Astrocyte of the hippocampus (primary cell): ENCODE data around the gene ABCF2.

Experiments
- DNase-seq: peaks from one replicate; pipeline ENCODE4 v3.0.0; 2011; ENCODE audit warnings: low read depth, low spot score

Gene ABCF2

GRCh38 chr7:151242159-151243044 lies 15.4 kb upstream of the ABCF2 start:
- DNase-seq, result no peak

DNA sequence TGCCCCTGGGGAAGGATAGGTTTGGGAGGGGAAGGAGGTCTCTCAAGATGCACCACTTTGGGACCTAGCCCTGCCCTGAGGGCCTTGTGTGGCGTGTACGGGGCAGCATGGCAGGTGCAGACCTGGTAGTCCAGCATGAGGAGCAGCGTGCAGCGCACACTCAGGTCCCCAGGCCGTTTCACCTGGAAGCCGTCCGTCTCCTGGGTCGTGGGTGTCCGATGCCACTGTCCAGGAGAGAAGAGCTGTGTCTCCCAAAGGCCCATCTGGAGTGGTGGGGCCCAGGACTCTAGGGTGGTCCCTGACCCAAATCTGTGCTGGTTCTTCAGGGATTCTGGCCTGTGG lies 14.7 kb upstream of the ABCF2 start:
- no peak for DNase-seq

DNA sequence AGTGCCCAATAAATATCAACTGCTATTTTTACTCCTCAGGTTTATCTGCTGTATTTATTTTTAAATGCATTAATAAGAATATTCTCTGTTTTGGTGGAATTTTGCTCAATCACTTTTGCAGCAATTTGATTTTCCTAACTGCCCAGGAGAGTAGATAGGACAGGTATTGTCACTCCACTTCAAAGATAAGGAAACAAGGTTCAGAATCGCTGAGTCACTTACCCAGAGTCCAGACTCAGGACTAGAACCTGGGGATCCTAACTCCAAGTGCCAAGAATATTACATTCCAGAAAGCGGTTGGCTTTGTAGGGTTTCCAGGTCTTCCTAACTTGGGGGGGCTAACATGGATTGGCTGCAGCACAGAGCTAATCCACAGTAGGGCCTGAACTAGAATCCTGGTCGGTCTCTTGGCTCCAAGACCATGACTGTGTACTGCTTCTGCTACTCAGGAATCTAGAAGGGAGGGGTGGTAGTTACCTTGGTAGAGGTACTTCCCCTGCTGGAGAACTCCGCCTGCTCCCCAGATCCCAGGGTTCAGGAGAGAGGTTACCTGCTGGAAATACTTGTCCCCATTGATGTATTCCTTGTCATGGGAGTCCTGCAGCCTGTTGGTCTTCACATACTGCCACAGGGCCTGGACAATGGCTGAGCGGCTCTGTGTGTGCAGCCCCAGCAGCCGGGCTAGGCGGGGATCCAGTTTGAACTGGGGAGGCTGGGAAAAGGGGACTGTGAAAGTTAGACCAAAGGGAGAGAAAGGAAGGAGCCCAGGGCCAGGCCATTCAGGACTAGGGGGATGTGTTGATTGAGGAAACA lies 14.1 kb upstream of the ABCF2 start:
- DNase-seq, result no peak

- DNase-seq, result no peak
These were observed 13.5 kb upstream of the ABCF2 start for GRCh38 chr7:151240536-151240935.

- no peak for DNase-seq
These were observed 12.9 kb upstream of the ABCF2 start for GRCh38 chr7:151239837-151240459.

DNA sequence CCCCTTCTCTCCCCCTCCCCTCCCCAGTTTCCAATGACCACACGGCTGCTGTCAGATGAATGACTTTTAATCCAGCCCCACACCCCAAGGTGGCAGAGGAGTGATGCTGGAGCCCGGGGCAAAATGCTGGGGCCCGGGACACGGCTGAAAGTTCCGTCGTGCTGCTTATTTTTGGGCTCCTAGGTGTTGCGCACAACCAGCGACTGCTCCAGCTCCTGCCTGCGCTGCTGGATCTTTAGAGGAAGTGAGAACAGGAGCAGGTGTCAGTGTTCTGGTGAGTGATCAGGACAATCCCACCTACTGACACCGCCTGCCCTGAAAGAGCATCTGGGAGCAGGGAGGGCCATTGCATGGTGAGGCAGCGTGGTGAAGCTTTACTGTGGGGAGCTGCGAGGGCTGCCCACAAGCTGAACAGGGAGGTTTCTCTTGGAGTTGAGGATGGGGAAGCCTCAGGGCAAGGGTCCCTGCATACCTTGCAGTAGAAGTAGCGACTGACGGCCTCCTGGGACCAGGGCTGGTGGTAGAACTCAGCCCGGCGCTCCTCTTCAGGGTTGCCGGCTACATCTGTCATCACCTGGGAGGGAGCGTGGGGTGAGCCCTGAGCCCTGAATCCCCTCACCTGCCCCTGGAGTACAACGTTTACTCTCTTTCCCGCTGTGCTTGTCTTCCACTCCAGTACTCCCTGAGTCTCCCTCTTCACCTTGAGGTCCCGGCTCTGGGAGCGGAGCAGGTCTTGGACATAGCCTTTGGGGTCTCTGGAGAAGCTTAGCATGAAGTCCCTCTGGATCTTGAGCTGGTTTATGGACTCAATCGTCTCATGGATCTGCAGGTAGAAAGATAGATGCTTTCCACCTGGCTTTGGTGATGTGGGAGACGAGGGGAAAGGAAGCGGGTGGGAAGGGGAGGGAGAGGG lies 12.2 kb upstream of the ABCF2 start:
- no peak for DNase-seq

DNA sequence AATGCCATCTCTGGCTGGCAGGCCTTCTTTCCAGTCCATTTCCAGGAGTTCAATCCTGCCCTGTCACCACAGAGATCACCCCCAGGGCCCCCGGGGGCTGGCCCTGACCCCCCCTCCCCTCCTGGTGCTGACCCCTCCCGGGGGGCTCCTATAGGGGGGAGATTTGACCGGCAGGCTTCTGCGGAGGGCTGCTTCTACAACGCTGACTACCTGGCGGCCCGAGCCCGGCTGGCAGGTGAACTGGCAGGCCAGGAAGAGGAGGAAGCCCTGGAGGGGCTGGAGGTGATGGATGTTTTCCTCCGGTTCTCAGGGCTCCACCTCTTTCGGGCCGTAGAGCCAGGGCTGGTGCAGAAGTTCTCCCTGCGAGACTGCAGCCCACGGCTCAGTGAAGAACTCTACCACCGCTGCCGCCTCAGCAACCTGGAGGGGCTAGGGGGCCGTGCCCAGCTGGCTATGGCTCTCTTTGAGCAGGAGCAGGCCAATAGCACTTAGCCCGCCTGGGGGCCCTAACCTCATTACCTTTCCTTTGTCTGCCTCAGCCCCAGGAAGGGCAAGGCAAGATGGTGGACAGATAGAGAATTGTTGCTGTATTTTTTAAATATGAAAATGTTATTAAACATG lies 11.3 kb upstream of the ABCF2 start:
- no peak for DNase-seq

- DNase-seq, result no peak
These were observed 10.5 kb upstream of the ABCF2 start for GRCh38 chr7:151237244-151238189.

GRCh38 chr7:151236406-151236805 lies 9.4 kb upstream of the ABCF2 start:
- no peak for DNase-seq

- DNase-seq, result no peak
These were observed 8.2 kb upstream of the ABCF2 start for GRCh38 chr7:151235091-151235787.

DNA sequence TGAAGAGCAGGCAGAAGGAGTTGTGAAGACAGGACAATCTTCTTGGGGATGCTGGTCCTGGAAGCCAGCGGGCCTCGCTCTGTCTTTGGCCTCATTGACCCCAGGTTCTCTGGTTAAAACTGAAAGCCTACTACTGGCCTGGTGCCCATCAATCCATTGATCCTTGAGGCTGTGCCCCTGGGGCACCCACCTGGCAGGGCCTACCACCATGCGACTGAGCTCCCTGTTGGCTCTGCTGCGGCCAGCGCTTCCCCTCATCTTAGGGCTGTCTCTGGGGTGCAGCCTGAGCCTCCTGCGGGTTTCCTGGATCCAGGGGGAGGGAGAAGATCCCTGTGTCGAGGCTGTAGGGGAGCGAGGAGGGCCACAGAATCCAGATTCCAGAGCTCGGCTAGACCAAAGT lies 6.8 kb upstream of the ABCF2 start:
- no peak for DNase-seq

DNA sequence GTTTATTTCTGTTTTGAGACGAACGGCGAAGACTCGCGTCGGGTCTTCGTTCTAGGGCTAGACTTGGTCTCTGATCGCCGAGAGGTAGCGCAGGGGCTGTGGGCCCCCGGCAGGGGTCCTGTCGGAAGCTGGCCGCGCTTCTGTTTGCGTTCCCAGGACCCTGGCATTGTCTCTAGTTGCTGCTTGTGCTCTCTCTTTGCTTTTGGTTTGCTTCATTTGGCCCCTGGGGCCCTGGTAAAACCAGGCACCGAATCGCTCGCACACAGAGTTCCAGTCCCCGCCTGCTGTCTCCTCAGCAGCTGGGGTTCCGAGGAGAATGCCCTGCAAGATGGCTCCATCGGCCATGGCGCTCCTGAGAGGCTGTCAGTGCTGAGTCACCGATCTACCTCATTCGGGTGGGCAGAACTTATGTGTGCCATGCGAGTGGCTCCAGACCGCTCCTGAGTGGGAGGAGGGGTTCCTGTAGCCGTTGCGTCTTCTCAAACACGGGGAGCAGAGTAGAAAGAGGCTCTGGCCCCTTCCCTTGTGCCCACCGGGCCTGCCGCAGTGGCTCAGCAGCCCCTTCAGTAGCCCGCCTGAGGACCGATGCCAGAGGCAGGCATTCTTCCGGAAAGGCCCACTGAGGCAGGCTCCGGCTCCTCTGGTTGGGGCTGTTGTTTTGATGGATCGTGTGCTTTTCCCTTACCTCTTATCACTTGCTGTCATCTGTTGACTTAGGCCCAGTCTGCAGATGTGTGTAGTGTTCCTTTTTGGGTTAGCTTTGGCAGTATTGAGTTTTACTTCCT lies 6.1 kb upstream of the ABCF2 start:
- DNase-seq, result peak; percentile 88

DNA sequence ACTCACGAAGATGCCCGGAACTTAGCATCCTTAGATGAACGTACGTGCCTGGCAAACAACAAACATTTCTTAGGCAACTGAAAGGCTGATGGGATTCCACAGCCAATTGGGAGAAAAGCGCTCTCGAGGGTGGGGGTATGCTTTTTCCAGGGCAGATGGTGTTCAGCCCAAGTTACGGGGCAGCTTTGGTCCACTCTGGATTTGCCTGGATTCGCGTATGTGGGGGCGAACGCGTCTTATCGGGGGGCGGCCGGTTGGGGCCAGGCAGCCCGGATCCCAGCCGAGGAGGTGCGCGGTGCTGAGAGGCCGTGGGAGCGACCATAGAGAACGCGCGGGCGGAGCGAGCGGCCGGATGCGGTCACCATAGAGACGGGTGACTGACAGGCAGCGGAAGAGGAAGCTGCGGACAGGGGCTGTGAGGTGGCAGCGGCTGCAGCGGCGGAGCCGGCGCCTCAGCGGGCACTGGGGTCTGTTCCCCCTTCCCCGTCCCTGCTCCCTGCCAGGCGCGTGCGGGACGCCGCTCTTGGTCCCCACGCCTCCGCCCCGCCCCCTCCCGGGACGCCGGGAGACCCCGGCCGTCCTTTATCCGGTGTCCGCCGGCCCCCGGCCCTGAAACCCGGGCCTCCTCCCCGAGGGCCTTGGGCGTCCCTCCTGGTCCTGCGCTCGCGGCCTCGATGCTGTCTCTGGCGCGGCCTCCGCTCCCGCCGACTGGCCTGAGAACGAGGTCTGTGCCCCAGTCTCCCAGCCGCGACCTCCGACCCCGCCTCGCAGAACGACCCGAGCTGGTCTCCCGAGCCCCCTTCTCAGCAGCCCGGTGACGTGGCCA lies 5.3 kb upstream of the ABCF2 start, which contains the start of gene CHPF2:
TSS of gene CHPF2 (plus strand) at position 393 of the 826 bp plus-strand sequence. CDS start 1,529 bp downstream, outside the sequence.
- DNase-seq, result peak; percentile 95

DNA sequence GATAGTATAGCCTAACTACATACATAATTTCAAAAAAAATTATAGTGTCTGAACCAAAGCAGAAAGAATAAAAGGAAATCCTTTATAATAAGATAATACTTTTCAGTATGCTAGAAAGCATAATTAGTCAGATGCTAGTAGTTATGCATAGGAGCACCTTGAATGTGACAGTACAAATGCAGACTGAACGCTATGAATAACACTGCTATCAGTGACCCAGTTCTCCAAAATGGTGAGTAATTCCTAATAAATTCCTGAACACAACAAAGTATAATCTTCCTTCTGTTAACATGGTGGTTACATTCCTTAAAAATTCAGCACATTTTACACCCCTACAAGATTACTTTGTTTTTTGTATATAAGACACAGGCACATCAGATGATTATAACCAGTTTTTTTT lies 4.1 kb upstream of the ABCF2 start:
- DNase-seq, result no peak

DNA sequence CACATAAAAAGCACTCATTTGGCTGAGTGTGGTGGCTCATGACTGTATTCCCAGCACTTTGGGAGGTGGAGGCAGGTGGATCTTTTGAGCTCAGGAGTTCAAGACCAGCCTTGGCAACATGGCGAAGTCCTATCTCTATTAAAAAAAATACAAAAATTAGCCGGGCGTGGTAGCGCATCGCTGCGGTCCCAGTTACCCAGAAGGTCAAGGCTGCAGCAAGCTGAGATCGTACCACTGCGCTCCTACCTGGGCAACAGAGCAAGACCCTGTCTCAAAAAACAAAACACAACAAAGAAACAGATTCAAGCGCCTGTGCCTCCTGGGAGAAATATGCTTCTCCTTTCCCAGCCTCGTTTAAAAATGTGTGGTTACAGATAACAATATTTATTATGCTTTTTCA lies 2.2 kb upstream of the ABCF2 start:
- no peak for DNase-seq

GRCh38 chr7:151228024-151228866 lies 1.2 kb upstream of the ABCF2 start:
- peak; percentile 11 for DNase-seq

DNA sequence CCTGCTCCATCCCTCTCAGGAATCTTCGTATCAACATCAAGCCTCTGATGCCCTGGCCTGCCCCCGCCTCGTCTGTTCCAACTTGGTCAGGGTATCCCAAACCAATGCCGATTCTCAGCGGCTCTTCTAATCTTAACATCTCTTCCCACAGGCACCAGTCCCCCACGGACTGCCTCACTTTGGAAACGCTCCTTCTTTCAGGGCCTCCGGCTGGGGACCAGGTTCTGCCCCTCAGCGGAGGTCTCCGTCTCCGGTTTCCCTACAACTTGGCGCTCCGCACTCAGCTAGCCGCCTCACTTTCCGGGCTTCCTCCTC lies 488 bp downstream of the ABCF2 start:
- DNase-seq, result no peak
